Body of pancreas (tissue), 4 donors: Measurements from ENCODE around the gene CAMTA1. TPM values are rescaled to one million over a fixed set of nuclear protein-coding genes. Genes with fewer than 3 reads are reported as not detected.

ENCODE experiments used
- ATAC-seq: fragments of 150-250 bp; one replicate; pipeline ENCODE4 v1.9.1; 2016
- DNase-seq, 4 donors: peaks; one replicate each; pipeline ENCODE4 v3.0.0-alpha.2; 2019
- H3K27ac ChIP-seq, 4 donors: fragments of 200-600 bp; sonication (generic); 1 replicate in 3 of 4; 2 replicates in 1 of 4; pipeline versions ENCODE4 v1.5.1 to v1.6.1; 2016 to 2019; ENCODE audit warnings: mild to moderate bottlenecking in 1 of 4, mixed read lengths in 1 of 4, moderate library complexity in 1 of 4
- H3K27me3 ChIP-seq, 2 donors: fragments of 200-600 bp; sonication (generic); one replicate each; pipeline ENCODE4 v1.6.0; 2016; ENCODE audit warnings: mild to moderate bottlenecking in 1 of 2
- H3K36me3 ChIP-seq, 2 donors: fragments of 200-600 bp; sonication (generic); replicated peaks in 1 of 2; 2 replicates each; pipeline ENCODE4 v1.5.1; 2016; ENCODE audit warnings: low read depth in 2 of 2; ENCODE audit not compliant: insufficient read depth in 1 of 2
- H3K4me1 ChIP-seq: fragments of 200-600 bp; sonication (generic); one replicate; pipeline ENCODE4 v1.6.0; 2016
- H3K4me3 ChIP-seq, 2 donors: fragments of 200-600 bp; sonication (generic); 1 replicate in 1 of 2; 2 replicates in 1 of 2; pipeline ENCODE4 v1.5.1; 2016 to 2019
- H3K9me3 ChIP-seq, 3 donors: fragments of 200-600 bp; sonication (generic); 1 replicate in 2 of 3; 2 replicates in 1 of 3; pipeline ENCODE4 v1.5.1; 2016
- POLR2A ChIP-seq, 3 donors: fragments of 450-650 bp; IDR thresholded peaks; one replicate each; pipeline ENCODE4 v1.6.1; 2016; ENCODE audit warnings: antibody characterized with exemption in 3 of 3, mild to moderate bottlenecking in 2 of 3
- WGBS, 2 donors: methylation state at CpG; one replicate each; pipeline ENCODE4 v1.1.5; 2017; 5-methylcytosine and 5-hydroxymethylcytosine counted together
- intact Hi-C: fragments of 100-400 bp; cut with DNase I; formaldehyde crosslinking; loops from one replicate; pipeline ENCODE4 v1.15.1; 2023
- total RNA-seq, 2 donors: library from RNA; depleted of rRNA; stranded (reverse); fragments of >200 nt; gene quantifications; one replicate each; pipeline ENCODE4 v1.1.0, GENCODE V29; 2016
- TF ChIP-seq, protein P1 (sequence below), 7 experiments: fragments of 450-650 bp in 4 of 7; fragments of 200-600 bp in 3 of 7; sonication (generic) in 3 of 7; IDR thresholded peaks; one replicate each; pipeline ENCODE4 v1.5.1; 2016 to 2019; ENCODE audit warnings: antibody characterized with exemption in 7 of 7

The CAMTA1 gene
- total RNA-seq, 2 donors from 2014 or later: 36.3 to 59.7 TPM

DNA sequence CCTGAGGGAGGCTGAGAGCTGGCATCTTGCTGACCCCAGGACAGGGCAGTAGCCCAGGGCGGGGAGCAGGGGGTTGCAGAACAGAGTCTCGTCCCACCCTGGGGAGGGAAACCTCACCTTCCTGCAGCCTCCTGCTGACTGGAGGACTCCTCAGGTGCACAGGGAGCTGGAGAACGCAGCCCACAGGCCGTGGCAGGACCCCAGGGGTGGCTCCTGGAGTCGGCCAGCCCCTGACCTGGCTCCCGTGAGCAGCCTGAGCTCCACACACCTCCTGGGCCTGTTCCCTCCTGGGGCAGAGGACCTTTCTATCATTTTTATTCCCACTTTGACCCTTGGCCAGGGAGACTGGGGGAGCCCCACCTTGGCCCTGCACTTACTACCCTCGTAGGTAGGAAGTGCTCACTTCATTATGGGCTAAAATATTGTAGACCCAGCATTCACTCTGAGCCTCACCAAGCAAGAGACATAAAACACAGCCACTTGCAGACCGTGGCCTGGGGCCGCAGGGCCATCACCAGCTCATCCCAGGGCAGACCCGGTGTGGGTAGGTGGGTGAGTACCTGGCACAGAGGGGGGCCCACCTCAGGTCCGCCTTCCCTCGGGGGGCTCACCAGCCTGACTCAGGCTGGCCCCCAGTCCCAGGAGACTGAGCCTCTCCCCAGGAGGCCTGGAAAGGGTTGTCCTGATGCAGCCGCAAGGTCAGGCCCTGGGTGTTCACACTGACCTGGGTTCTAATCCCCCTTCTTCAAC lies 698.6 kb downstream of the CAMTA1 start:
- DNase-seq: no peak
- no peak overlapping the region for H3K27ac ChIP-seq

GRCh38 chr1:7485086-7485780 lies 700.0 kb downstream of the CAMTA1 start:
- Histone ChIP-seq H3K27me3 (no peaks in the 10 kb centered on the region), H3K36me3 (no peaks in the 10 kb centered on the region), H3K9me3 (no peaks in the 10 kb centered on the region), H3K27ac (no peak overlapping the region), H3K4me3 (no peak overlapping the region), H3K4me1 (no peaks in the 10 kb centered on the region)
- DNase-seq (no peak), ATAC-seq (no peak)
- intact Hi-C loops: no loop called here
- 85 to 88% methylated on average over 6 to 10 of the region's 10 CpGs for WGBS, 2 donors
- TF ChIP-seq POLR2A (IDR thresholded peaks at IDR 0.05): no peak
- TF ChIP-seq, protein P1, sequence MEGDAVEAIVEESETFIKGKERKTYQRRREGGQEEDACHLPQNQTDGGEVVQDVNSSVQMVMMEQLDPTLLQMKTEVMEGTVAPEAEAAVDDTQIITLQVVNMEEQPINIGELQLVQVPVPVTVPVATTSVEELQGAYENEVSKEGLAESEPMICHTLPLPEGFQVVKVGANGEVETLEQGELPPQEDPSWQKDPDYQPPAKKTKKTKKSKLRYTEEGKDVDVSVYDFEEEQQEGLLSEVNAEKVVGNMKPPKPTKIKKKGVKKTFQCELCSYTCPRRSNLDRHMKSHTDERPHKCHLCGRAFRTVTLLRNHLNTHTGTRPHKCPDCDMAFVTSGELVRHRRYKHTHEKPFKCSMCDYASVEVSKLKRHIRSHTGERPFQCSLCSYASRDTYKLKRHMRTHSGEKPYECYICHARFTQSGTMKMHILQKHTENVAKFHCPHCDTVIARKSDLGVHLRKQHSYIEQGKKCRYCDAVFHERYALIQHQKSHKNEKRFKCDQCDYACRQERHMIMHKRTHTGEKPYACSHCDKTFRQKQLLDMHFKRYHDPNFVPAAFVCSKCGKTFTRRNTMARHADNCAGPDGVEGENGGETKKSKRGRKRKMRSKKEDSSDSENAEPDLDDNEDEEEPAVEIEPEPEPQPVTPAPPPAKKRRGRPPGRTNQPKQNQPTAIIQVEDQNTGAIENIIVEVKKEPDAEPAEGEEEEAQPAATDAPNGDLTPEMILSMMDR (IDR thresholded peaks at IDR 0.05): no peak

More for the DNA sequence above, 698.6 kb downstream of the CAMTA1 start:
- H3K4me3 ChIP-seq: no peak overlapping the region
- 57 to 69% methylated on average over 11 of the region's 13 CpGs for WGBS, 2 donors
- no peaks in the 10 kb centered on the region for H3K27me3 ChIP-seq
- no peaks in the 10 kb centered on the region for H3K9me3 ChIP-seq
- no peak for TF ChIP-seq POLR2A (IDR thresholded peaks at IDR 0.05)
- TF ChIP-seq, protein P1 (IDR thresholded peaks at IDR 0.05): no peak
- ATAC-seq: no peak
- no peaks in the 10 kb centered on the region for H3K4me1 ChIP-seq
- intact Hi-C loops: no loop called here
- H3K36me3 ChIP-seq: no peaks in the 10 kb centered on the region

DNA sequence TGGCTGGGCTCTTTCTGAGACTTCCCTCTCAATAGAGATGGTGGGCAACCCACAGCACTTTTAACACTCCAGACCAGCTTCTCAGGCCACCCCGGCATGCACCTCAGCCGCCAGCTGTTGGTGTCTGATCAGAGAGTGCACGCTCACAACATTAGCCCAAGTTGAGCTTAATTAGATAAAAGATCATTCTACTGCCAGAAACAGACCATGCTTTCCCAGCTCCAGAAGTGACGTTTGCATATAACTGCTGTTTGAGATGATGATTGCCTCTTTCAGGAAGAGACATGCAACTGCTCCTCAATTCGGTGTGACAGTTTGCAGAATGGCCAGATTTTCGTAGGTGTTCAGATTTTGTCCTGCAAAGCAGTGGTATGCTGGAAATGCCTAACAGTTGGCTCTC lies 700.6 kb downstream of the CAMTA1 start:
- ATAC-seq: no peak
- intact Hi-C loops: no loop called here
- H3K4me3 ChIP-seq: no peak overlapping the region
- no peaks in the 10 kb centered on the region for H3K4me1 ChIP-seq
- 80 to 88% methylated on average over 5 to 6 of the region's 6 CpGs for WGBS, 2 donors
- no peaks in the 10 kb centered on the region for H3K27me3 ChIP-seq
- TF ChIP-seq POLR2A (IDR thresholded peaks at IDR 0.05): no peak
- DNase-seq: no peak
- H3K36me3 ChIP-seq: no peaks in the 10 kb centered on the region
- no peak overlapping the region for H3K27ac ChIP-seq
- H3K9me3 ChIP-seq: no peaks in the 10 kb centered on the region

- Histone ChIP-seq H3K27ac (no peak overlapping the region), H3K27me3 (no peaks in the 10 kb centered on the region), H3K9me3 (no peaks in the 10 kb centered on the region), H3K4me3 (no peak overlapping the region), H3K4me1 (peaks cover 7% of the 10 kb centered on the region), H3K36me3 (no peaks in the 10 kb centered on the region)
- no peak for DNase-seq
- WGBS, 2 donors: 65 to 80% methylated on average over 8 of the region's 8 CpGs
- intact Hi-C loops: no loop called here
- TF ChIP-seq POLR2A (IDR thresholded peaks at IDR 0.05): no peak
- TF ChIP-seq, protein P1 (IDR thresholded peaks at IDR 0.05): no peak
- no peak for ATAC-seq
These were observed 702.7 kb downstream of the CAMTA1 start for GRCh38 chr1:7487766-7488474.

- DNase-seq: no peak
- whole genome bisulfite sequencing, 2 donors: 80 to 94% methylated on average over 1 of the region's 1 CpG
- H3K36me3 ChIP-seq: no peaks in the 10 kb centered on the region
- peaks cover 7% of the 10 kb centered on the region for H3K4me1 ChIP-seq
- H3K4me3 ChIP-seq: no peak overlapping the region
- no peaks in the 10 kb centered on the region for H3K27me3 ChIP-seq
- no peak for ATAC-seq
- H3K9me3 ChIP-seq: no peaks in the 10 kb centered on the region
- intact Hi-C loops: no loop called here
- TF ChIP-seq, protein P1 (IDR thresholded peaks at IDR 0.05): no peak
- no peak for TF ChIP-seq POLR2A (IDR thresholded peaks at IDR 0.05)
- no peak overlapping the region for H3K27ac ChIP-seq
These were observed 703.2 kb downstream of the CAMTA1 start for GRCh38 chr1:7488475-7488842.
